Parathyroid adenoma (tissue), 2 donors: ENCODE data around the gene PLEKHG2.

Experiments used
- H2AFZ ChIP-seq: fragments of 300-600 bp; sonication (generic); one replicate; pipeline ENCODE4 v1.7.0; 2017; ENCODE audit warnings: antibody characterized with exemption, mild to moderate bottlenecking
- H3K27ac ChIP-seq: fragments of 300-600 bp; sonication (generic); one replicate; pipeline ENCODE4 v1.7.0; 2017
- H3K27me3 ChIP-seq: fragments of 300-600 bp; sonication (generic); one replicate; pipeline ENCODE4 v1.7.0; 2017; ENCODE audit warnings: low read length; ENCODE audit not compliant: control insufficient read depth, insufficient read depth
- H3K36me3 ChIP-seq: fragments of 300-600 bp; sonication (generic); one replicate; pipeline ENCODE4 v1.7.0; 2017; ENCODE audit warnings: low read length; ENCODE audit not compliant: control insufficient read depth, insufficient read depth
- H3K4me1 ChIP-seq: fragments of 300-600 bp; sonication (generic); one replicate; pipeline ENCODE4 v1.7.0; 2017; ENCODE audit warnings: control low read depth
- H3K4me2 ChIP-seq: fragments of 300-600 bp; sonication (generic); one replicate; pipeline ENCODE4 v1.7.0; 2017; ENCODE audit warnings: low read length
- H3K4me3 ChIP-seq: fragments of 300-600 bp; sonication (generic); one replicate; pipeline ENCODE4 v1.7.0; 2017; ENCODE audit warnings: low read depth, low read length
- H3K79me2 ChIP-seq: fragments of 300-600 bp; sonication (generic); one replicate; pipeline ENCODE4 v1.7.0; 2017; ENCODE audit warnings: control low read depth
- H3K9ac ChIP-seq: fragments of 300-600 bp; sonication (generic); one replicate; pipeline ENCODE4 v1.7.0; 2017; ENCODE audit warnings: mild to moderate bottlenecking
- H3K9me3 ChIP-seq: fragments of 300-600 bp; sonication (generic); one replicate; pipeline ENCODE4 v1.7.0; 2017; ENCODE audit warnings: low read length; ENCODE audit not compliant: control insufficient read depth
- CTCF ChIP-seq: fragments of 300-600 bp; sonication (generic); IDR thresholded peaks from one replicate; pipeline ENCODE4 v1.7.0; 2017; ENCODE audit warnings: antibody characterized with exemption, mild to moderate bottlenecking
- donor health status: primary hyperparathyroidism.

Gene PLEKHG2

GRCh38 chr19:39423258-39424086 lies 11.0 kb downstream of the PLEKHG2 start:
- Histone ChIP-seq H3K36me3 (no peaks in the 10 kb centered on the region), H3K79me2 (no peaks in the 10 kb centered on the region), H3K4me1 (no peaks in the 10 kb centered on the region), H2AFZ (no peak overlapping the region), H3K4me2 (no peak overlapping the region), H3K4me3 (no peak overlapping the region), H3K27me3 (no peaks in the 10 kb centered on the region), H3K27ac (no peak overlapping the region), H3K9ac (no peak overlapping the region), H3K9me3 (no peaks in the 10 kb centered on the region)
- no peak for TF ChIP-seq CTCF

GRCh38 chr19:39424934-39425333 lies 12.5 kb downstream of the PLEKHG2 start:
- Histone ChIP-seq H3K9ac (no peak overlapping the region), H3K4me1 (no peaks in the 10 kb centered on the region), H3K27ac (no peak overlapping the region), H3K79me2 (no peaks in the 10 kb centered on the region), H3K27me3 (no peaks in the 10 kb centered on the region), H3K4me2 (no peak overlapping the region), H3K9me3 (no peaks in the 10 kb centered on the region), H3K36me3 (no peaks in the 10 kb centered on the region), H3K4me3 (no peak overlapping the region), H2AFZ (no peak overlapping the region)
- no peak for TF ChIP-seq CTCF

- Histone ChIP-seq H3K9me3 (no peaks in the 10 kb centered on the region), H3K4me3 (no peak overlapping the region), H3K79me2 (no peaks in the 10 kb centered on the region), H3K9ac (no peak overlapping the region), H3K4me2 (no peak overlapping the region), H3K27me3 (no peaks in the 10 kb centered on the region), H3K27ac (no peak overlapping the region), H3K36me3 (no peaks in the 10 kb centered on the region), H2AFZ (no peak overlapping the region), H3K4me1 (no peaks in the 10 kb centered on the region)
- TF ChIP-seq CTCF = no peak
These were observed 13.3 kb downstream of the PLEKHG2 start for GRCh38 chr19:39425744-39426143.

- Histone ChIP-seq H3K9ac (no peak overlapping the region), H3K4me2 (no peak overlapping the region), H3K79me2 (no peaks in the 10 kb centered on the region), H3K9me3 (no peaks in the 10 kb centered on the region), H3K4me1 (no peaks in the 10 kb centered on the region), H3K27me3 (no peaks in the 10 kb centered on the region), H3K36me3 (no peaks in the 10 kb centered on the region), H3K4me3 (no peak overlapping the region), H2AFZ (no peak overlapping the region), H3K27ac (no peak overlapping the region)
- TF ChIP-seq CTCF = no peak
These were observed 13.7 kb downstream of the PLEKHG2 start for GRCh38 chr19:39426170-39426569.

- Histone ChIP-seq H2AFZ (no peak overlapping the region), H3K79me2 (no peaks in the 10 kb centered on the region), H3K9me3 (no peaks in the 10 kb centered on the region), H3K4me3 (no peak overlapping the region), H3K36me3 (no peaks in the 10 kb centered on the region), H3K4me2 (no peak overlapping the region), H3K27ac (no peak overlapping the region), H3K9ac (no peak overlapping the region), H3K27me3 (no peaks in the 10 kb centered on the region), H3K4me1 (no peaks in the 10 kb centered on the region)
- no peak for TF ChIP-seq CTCF
These were observed 15.2 kb downstream of the PLEKHG2 start for GRCh38 chr19:39427707-39428106.
